ENCODE measurements around the gene SYNDIG1L. TPM values are rescaled to one million over a fixed set of nuclear protein-coding genes. Genes with fewer than 3 reads are reported as not detected.

The SYNDIG1L gene
- total and polyA plus RNA-seq, 2 of the 13 experiments (the other 11 are each of a cell fraction or from before 2014, with no cell fraction given), result 0.04 TPM; not detected in 1

DNA sequence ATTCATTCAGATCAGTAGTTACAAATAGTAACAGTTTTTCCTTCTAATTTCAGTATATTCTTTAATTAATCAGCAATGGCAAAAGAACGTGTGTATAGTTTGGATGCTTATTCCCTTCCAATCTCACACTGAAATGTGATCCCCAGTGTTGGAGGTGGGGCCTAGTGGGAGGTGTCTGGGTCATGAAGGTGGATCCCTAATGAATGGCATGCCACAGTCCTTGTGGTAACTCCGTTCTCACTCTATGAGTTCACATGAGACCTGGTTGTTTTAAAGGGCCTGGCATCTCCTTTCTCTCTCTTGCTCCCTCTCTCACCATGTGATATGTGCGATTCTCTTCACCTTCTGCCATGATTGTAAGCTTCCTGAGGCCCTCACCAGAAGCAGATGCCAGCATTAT lies 18.9 kb upstream of the SYNDIG1L start:
- ATAC-seq (no peak), DNase-seq (ENCODE audit: low spot score) (no peak), FAIRE-seq (no peak)
- intact Hi-C loops (cut with micrococcal nuclease; ENCODE audit: unreplicated experiment), result no loop called here
- Histone ChIP-seq H3K27ac (ENCODE audit: extremely low read length, insufficient read depth, low read length) (no peak overlapping the region), H2AFZ (ENCODE audit: low read length) (no peak overlapping the region), H3K9me3 (ENCODE audit: low read length) (no peaks in the 10 kb centered on the region), H3K4me1 (ENCODE audit: insufficient read depth, low read length) (peaks cover 6% of the 10 kb centered on the region), H4K20me1 (ENCODE audit: insufficient read depth, low read length) (no peaks in the 10 kb centered on the region), H3K36me3 (replicated peaks in 1 of 2; ENCODE audit: control insufficient read depth in 1 of 2, insufficient read depth in 2 of 2, low read length in 2 of 2) (no peaks in the 10 kb centered on the region), H3K27me3 (ENCODE audit: control insufficient read depth in 1 of 2, insufficient read depth in 2 of 2, low read length in 2 of 2) (no peaks in the 10 kb centered on the region), H3K9ac (ENCODE audit: insufficient read depth, low read depth, low read length) (no peak overlapping the region), H3K4me3 (replicated peaks in 1 of 3; ENCODE audit: insufficient read depth in 1 of 3, low read depth in 2 of 3, low read length in 3 of 3) (no peak overlapping the region), H3K4me2 (ENCODE audit: low read depth, low read length) (no peak overlapping the region), H3K79me2 (ENCODE audit: insufficient read depth, low read length) (no peaks in the 10 kb centered on the region)
- ChIA-PET POLR2A (no interaction called here), CTCF (ENCODE audit: low intra/inter-chr PET ratio, low total read pairs) (no interaction called here)
- in situ Hi-C loops (cut with HindIII; ENCODE audit: extremely low pct_ligation_motif_present, low pct_unique_long_range_greater_than_20kb), result no loop called here
- 3% methylated on average over 3 of the region's 3 CpGs for WGBS (ENCODE audit: low lambda C conversion rate)
- TF ChIP-seq ZNF564 (CRISPR knock-in tag; IDR thresholded peaks at IDR 0.05) (no peak), PRDM10 (CRISPR knock-in tag; IDR thresholded peaks at IDR 0.05; ENCODE audit: low read depth) (no peak), ZNF747 (CRISPR knock-in tag; IDR thresholded peaks at IDR 0.05; ENCODE audit: borderline replicate concordance) (no peak), ZNF143 (CRISPR knock-in tag; IDR thresholded peaks at IDR 0.05) (no peak), ZNF446 (CRISPR knock-in tag; IDR thresholded peaks at IDR 0.05) (no peak), ZNF563 (CRISPR knock-in tag; IDR thresholded peaks at IDR 0.05) (no peak), MXD4 (CRISPR knock-in tag; IDR thresholded peaks at IDR 0.05) (no peak), RXRA (CRISPR knock-in tag; IDR thresholded peaks at IDR 0.05) (no peak)
- TF ChIP-seq, protein P1, sequence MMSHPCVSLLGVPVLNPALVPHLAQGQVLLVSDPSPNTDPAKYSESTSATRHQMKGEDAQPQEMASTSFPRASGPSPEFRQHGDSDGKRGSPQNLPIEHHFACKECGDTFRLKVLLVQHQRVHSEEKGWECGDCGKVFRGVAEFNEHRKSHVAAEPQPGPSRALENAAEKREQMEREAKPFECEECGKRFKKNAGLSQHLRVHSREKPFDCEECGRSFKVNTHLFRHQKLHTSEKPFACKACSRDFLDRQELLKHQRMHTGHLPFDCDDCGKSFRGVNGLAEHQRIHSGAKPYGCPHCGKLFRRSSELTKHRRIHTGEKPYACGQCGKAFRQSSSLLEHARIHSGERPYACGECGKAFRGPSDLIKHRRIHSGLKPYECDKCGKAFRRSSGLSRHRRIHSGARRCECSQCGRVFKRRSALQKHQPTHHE (CRISPR knock-in tag; IDR thresholded peaks at IDR 0.05; ENCODE audit: borderline replicate concordance), result no peak
- BruUV-seq (replicated peaks), result no TSS peak
